Suprapubic skin (tissue), 4 donors: Measurements from ENCODE around the gene PRICKLE1.

ENCODE experiments used
- EP300 ChIP-seq: sonication (generic); formaldehyde crosslinking; IDR thresholded peaks from one replicate; pipeline ENCODE4 v1.6.1; 2017; ENCODE audit warnings: antibody characterized with exemption
- POLR2A ChIP-seq, 2 donors: fragments of 450-650 bp; IDR thresholded peaks; one replicate each; pipeline ENCODE4 v1.6.1; 2017; ENCODE audit warnings: antibody characterized with exemption in 2 of 2, mild to moderate bottlenecking in 2 of 2, moderate library complexity in 2 of 2
- POLR2AphosphoS5 ChIP-seq, 3 donors: sonication (generic); formaldehyde crosslinking; IDR thresholded peaks; one replicate each; pipeline ENCODE4 v1.6.1; 2017; ENCODE audit warnings: antibody characterized with exemption in 3 of 3
- TF ChIP-seq, protein P1 (sequence below), 2 donors: fragments of 200-600 bp in 1 of 2; fragments of 450-650 bp in 1 of 2; sonication (generic) in 1 of 2; IDR thresholded peaks; one replicate each; pipeline ENCODE4 v1.5.1; 2016 to 2019; ENCODE audit warnings: antibody characterized with exemption in 2 of 2, mild to moderate bottlenecking in 1 of 2, moderate library complexity in 1 of 2

DNA sequence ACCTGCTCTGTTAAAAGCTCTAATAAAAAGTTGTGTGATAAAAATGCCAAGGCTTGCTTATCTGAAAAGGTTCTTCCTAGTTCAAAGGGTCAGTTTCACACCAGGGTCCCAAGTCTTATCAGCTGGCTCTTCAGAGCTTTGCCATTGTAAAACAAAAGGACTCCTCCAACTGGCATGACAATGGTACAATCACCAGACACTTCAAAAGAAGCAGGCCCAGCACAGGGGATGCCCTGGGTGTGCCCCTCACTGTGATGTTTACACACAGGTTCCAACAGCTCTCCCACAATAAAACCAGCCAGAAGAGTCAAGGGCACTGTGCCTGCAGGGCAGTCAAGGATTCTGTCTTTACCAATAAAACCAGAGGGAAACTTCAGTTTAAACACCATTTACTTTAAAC, 78.7 kb downstream of the PRICKLE1 start:
- TF ChIP-seq POLR2A (IDR thresholded peaks at IDR 0.05): no peak
- TF ChIP-seq POLR2AphosphoS5 (IDR thresholded peaks at IDR 0.05): no peak
- TF ChIP-seq, protein P1, sequence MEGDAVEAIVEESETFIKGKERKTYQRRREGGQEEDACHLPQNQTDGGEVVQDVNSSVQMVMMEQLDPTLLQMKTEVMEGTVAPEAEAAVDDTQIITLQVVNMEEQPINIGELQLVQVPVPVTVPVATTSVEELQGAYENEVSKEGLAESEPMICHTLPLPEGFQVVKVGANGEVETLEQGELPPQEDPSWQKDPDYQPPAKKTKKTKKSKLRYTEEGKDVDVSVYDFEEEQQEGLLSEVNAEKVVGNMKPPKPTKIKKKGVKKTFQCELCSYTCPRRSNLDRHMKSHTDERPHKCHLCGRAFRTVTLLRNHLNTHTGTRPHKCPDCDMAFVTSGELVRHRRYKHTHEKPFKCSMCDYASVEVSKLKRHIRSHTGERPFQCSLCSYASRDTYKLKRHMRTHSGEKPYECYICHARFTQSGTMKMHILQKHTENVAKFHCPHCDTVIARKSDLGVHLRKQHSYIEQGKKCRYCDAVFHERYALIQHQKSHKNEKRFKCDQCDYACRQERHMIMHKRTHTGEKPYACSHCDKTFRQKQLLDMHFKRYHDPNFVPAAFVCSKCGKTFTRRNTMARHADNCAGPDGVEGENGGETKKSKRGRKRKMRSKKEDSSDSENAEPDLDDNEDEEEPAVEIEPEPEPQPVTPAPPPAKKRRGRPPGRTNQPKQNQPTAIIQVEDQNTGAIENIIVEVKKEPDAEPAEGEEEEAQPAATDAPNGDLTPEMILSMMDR (IDR thresholded peaks at IDR 0.05): no peak
- no peak for TF ChIP-seq EP300
